ENCODE data around the gene VCP.

- TF ChIP-seq TAF1 (IDR thresholded peaks at IDR 0.05; ENCODE audit: borderline replicate concordance, low read depth, low read length), result no peak
- TF ChIP-seq POLR2A (IDR thresholded peaks at IDR 0.05; ENCODE audit: low read depth, low read length), result no peak
- TF ChIP-seq POLR2AphosphoS5 (IDR thresholded peaks at IDR 0.05; ENCODE audit: low read depth, low read length), result no peak
These were observed 2.9 kb upstream of the VCP start for GRCh38 chr9:35075358-35075757.
